Spleen (tissue), 11 donors: ENCODE measurements around the gene INKA2. TPM values are rescaled to one million over a fixed set of nuclear protein-coding genes. Genes with fewer than 3 reads are reported as not detected.

ENCODE experiments used
- DNase-seq: peaks from one replicate; pipeline ENCODE4 v3.0.0-alpha.2; 2020
- H3K27ac ChIP-seq, 8 donors: fragments of 200-600 bp; sonication (generic) in 7 of 8; 1 replicate in 4 of 8; 2 replicates in 4 of 8; pipeline versions ENCODE4 v1.5.0 to v1.8.0; 2016 to 2021; ENCODE audit warnings: inconsistent platforms in 4 of 8, mild to moderate bottlenecking in 4 of 8, moderate library complexity in 1 of 8
- H3K27me3 ChIP-seq, 7 donors: fragments of 200-600 bp; sonication (generic) in 6 of 7; replicated peaks in 1 of 7; 1 replicate in 4 of 7; 2 replicates in 3 of 7; pipeline versions ENCODE4 v1.5.0 to v1.8.0; 2016 to 2021; ENCODE audit warnings: inconsistent platforms in 3 of 7, mild to moderate bottlenecking in 1 of 7
- H3K36me3 ChIP-seq, 6 donors: fragments of 200-600 bp; sonication (generic) in 5 of 6; 1 replicate in 4 of 6; 2 replicates in 2 of 6; pipeline versions ENCODE4 v1.5.0 to v1.8.0; 2016 to 2021; ENCODE audit warnings: inconsistent platforms in 2 of 6
- H3K4me1 ChIP-seq, 6 donors: fragments of 200-600 bp; sonication (generic) in 5 of 6; 1 replicate in 3 of 6; 2 replicates in 3 of 6; pipeline versions ENCODE4 v1.5.0 to v1.8.0; 2016 to 2021; ENCODE audit warnings: inconsistent platforms in 3 of 6
- H3K4me3 ChIP-seq, 8 donors: fragments of 200-600 bp; sonication (generic) in 7 of 8; 1 replicate in 4 of 8; 2 replicates in 4 of 8; pipeline versions ENCODE4 v1.5.0 to v1.8.0; 2016 to 2021; ENCODE audit warnings: inconsistent platforms in 4 of 8, mild to moderate bottlenecking in 4 of 8, moderate library complexity in 2 of 8
- H3K9me3 ChIP-seq, 8 donors: fragments of 200-600 bp; sonication (generic) in 7 of 8; 1 replicate in 4 of 8; 2 replicates in 4 of 8; pipeline versions ENCODE4 v1.5.0 to v1.8.0; 2016 to 2021; ENCODE audit warnings: inconsistent platforms in 4 of 8
- POLR2A ChIP-seq, 3 donors: fragments of 450-650 bp; IDR thresholded peaks; one replicate each; pipeline ENCODE4 v1.5.1; 2017; ENCODE audit warnings: antibody characterized with exemption in 3 of 3, mild to moderate bottlenecking in 1 of 3
- POLR2AphosphoS5 ChIP-seq, 3 donors: sonication (generic); formaldehyde crosslinking; IDR thresholded peaks; one replicate each; pipeline ENCODE4 v1.5.1; 2017; ENCODE audit warnings: antibody characterized with exemption in 3 of 3
- whole genome bisulfite sequencing, 5 donors: extraction: QIAGEN DNeasy Blood & Tissue Kit in 3 of 5; methylation state at CpG; one replicate each; pipeline versions ENCODE4 v1.1.5 to v1.1.7; 2013 to 2018; 5-methylcytosine and 5-hydroxymethylcytosine counted together
- intact Hi-C: fragments of 100-400 bp; cut with DNase I; formaldehyde crosslinking; loops from one replicate; pipeline ENCODE4 v1.15.0; 2023; ENCODE audit warnings: low total_unique reads
- polyA plus RNA-seq, 3 donors: library from polyadenylated mRNA; stranded (reverse); fragments of 200-250 nt; gene quantifications; one replicate each; pipeline ENCODE4 v1.2.1, GENCODE V29; 2013
- total RNA-seq, 7 donors: library from RNA; depleted of rRNA in 3 of 7; stranded (reverse); fragments of >200 nt in 3 of 7; fragmentation: NEBNext Ultra II Directional in 4 of 7; extraction: Animal tissue kit (Norgen Biotek cat#: 25700) in 4 of 7; gene quantifications; one replicate each; pipeline versions ENCODE4 v1.1.0 to v1.2.1, GENCODE V29; 2016 to 2021
- TF ChIP-seq, protein P1 (sequence below), 11 experiments: fragments of 200-600 bp in 7 of 11; fragments of 450-650 bp in 4 of 11; sonication (generic) in 4 of 11; IDR thresholded peaks in 8 of 11; conservative IDR thresholded peaks in 3 of 11; 1 replicate in 7 of 11; 2 replicates in 4 of 11; pipeline versions ENCODE4 v1.4.0 to v1.8.0; 2016 to 2021; ENCODE audit warnings: antibody characterized with exemption in 11 of 11, inconsistent platforms in 4 of 11, mild to moderate bottlenecking in 1 of 11
- donor health status: healthy with polysubstance abuse.
- donor health status: DM: no; HTN: no; CAD: no; lungs with moderate emphysema.
- donor health status: DM: no; HTN: no; CAD: no.
- donor health status: Bipolar disorder and iron deficiency.
- donor health status: healthy.
- donor health status: DM: no; HTN: no; CAD: no.
- donor health status: DM: yes; HTN: yes; CAD: no.

The INKA2 gene
- total and polyA plus RNA-seq, 10 donors = 0.41 to 12.5 (median 6.4) TPM

DNA sequence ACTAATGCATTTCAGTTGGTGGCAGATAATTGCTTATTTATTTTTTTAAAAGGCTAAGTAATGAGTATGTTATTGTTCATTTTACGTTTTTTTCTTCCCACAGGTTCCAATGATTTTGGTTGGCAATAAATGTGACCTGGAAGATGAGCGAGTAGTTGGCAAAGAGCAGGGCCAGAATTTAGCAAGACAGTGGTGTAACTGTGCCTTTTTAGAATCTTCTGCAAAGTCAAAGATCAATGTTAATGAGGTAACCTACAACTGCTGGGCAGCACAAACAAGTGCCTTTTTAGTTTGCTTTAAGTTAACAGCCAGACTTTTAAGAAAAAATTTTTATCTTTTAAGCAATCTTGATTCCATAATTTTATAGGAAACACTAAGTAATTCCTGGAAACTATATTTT lies 35.0 kb downstream of the INKA2 start:
- no peaks in the 10 kb centered on the region for H3K27me3 ChIP-seq
- no peaks in the 10 kb centered on the region for H3K9me3 ChIP-seq
- H3K27ac ChIP-seq = peak overlapping the region in 1 of 8 donors; percentile 82
- TF ChIP-seq POLR2A (IDR thresholded peaks at IDR 0.05) = no peak
- no peak for DNase-seq
- intact Hi-C loops = no loop called here
- peaks cover 0 to 39% (median 7%) of the 10 kb centered on the region in 6 donors for H3K4me1 ChIP-seq
- peaks cover 2 to 100% (median 78%) of the 10 kb centered on the region in 6 donors for H3K36me3 ChIP-seq
- WGBS, 5 donors = 74 to 93% (median 85%) methylated on average over 2 of the region's 2 CpGs
- H3K4me3 ChIP-seq = no peak overlapping the region

DNA sequence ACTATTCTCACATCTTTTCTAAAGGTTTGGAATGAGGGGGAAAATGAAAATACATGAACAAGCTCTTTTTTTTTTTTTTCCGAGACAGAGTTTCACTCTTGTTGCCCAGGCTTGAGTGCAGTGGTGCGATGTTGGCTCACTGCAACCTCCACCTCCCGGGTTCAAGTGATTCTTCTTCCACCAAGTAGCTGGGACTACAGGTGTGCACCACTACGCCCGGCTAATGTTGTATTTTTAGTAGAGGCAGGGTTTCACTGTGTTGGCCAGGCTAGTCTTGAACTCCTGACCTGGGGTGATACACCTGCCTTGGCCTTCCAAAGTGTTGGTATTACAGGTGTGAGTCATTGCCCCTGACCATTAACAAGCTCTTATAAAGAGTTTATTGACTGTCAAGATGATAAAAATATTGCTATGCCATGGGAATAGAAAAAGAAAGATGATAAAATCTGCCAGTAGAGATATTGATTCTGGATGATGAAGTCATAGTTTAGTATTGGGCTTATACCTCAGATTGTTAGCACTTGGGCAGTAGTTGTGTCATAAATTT lies 36.6 kb downstream of the INKA2 start:
- DNase-seq = no peak
- intact Hi-C loops = no loop called here
- Histone ChIP-seq H3K4me1 (peaks cover 0 to 38% (median 9%) of the 10 kb centered on the region in 6 donors), H3K27me3 (no peaks in the 10 kb centered on the region), H3K27ac (no peak overlapping the region), H3K4me3 (no peak overlapping the region), H3K36me3 (peaks cover 2 to 100% (median 79%) of the 10 kb centered on the region in 6 donors), H3K9me3 (no peaks in the 10 kb centered on the region)
- WGBS, 5 donors = 91 to 96% (median 95%) methylated on average over 5 of the region's 5 CpGs
- no peak for TF ChIP-seq POLR2AphosphoS5 (IDR thresholded peaks at IDR 0.05)

DNA sequence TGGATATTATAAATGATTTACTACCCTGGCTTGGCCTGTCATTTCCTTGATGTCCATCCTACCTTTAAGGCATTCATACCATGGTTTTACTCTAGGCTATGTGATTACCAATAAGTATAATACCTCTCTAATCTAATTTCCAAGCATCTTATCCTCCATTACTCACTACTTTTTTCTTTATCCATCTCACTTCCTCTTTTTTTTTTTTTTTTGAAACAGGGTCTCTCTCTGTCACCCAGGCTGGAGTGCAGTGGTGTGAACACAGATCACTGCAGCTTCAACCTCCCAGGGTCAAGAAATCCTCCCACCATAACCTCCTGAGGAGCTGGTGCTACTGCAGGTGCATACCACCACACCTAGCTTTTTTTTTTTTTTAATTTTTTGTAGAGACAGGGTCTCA lies 39.9 kb downstream of the INKA2 start:
- Histone ChIP-seq H3K9me3 (no peaks in the 10 kb centered on the region), H3K27ac (no peak overlapping the region), H3K27me3 (no peaks in the 10 kb centered on the region), H3K4me3 (no peak overlapping the region), H3K36me3 (peaks cover 1 to 100% (median 70%) of the 10 kb centered on the region in 6 donors), H3K4me1 (peaks cover 0 to 52% (median 8%) of the 10 kb centered on the region in 6 donors)
- TF ChIP-seq, protein P1, sequence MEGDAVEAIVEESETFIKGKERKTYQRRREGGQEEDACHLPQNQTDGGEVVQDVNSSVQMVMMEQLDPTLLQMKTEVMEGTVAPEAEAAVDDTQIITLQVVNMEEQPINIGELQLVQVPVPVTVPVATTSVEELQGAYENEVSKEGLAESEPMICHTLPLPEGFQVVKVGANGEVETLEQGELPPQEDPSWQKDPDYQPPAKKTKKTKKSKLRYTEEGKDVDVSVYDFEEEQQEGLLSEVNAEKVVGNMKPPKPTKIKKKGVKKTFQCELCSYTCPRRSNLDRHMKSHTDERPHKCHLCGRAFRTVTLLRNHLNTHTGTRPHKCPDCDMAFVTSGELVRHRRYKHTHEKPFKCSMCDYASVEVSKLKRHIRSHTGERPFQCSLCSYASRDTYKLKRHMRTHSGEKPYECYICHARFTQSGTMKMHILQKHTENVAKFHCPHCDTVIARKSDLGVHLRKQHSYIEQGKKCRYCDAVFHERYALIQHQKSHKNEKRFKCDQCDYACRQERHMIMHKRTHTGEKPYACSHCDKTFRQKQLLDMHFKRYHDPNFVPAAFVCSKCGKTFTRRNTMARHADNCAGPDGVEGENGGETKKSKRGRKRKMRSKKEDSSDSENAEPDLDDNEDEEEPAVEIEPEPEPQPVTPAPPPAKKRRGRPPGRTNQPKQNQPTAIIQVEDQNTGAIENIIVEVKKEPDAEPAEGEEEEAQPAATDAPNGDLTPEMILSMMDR (IDR thresholded peaks at IDR 0.05 in 8 of 11, conservative IDR thresholded peaks at IDR 0.05 in 3 of 11) = no peak
- TF ChIP-seq POLR2A (IDR thresholded peaks at IDR 0.05) = no peak
- no peak for TF ChIP-seq POLR2AphosphoS5 (IDR thresholded peaks at IDR 0.05)
- no peak for DNase-seq
- intact Hi-C loops = no loop called here

- Histone ChIP-seq H3K9me3 (no peaks in the 10 kb centered on the region), H3K27ac (peak overlapping the region in 1 of 8 donors; percentile 18), H3K27me3 (no peaks in the 10 kb centered on the region), H3K4me1 (peaks cover 0 to 80% (median 15%) of the 10 kb centered on the region in 6 donors), H3K36me3 (peaks cover 4 to 100% (median 69%) of the 10 kb centered on the region in 6 donors), H3K4me3 (no peak overlapping the region)
- intact Hi-C loops = no loop called here
- no peak for DNase-seq
- TF ChIP-seq POLR2A (IDR thresholded peaks at IDR 0.05) (no peak), POLR2AphosphoS5 (IDR thresholded peaks at IDR 0.05) (no peak)
- TF ChIP-seq, protein P1 (IDR thresholded peaks at IDR 0.05 in 8 of 11, conservative IDR thresholded peaks at IDR 0.05 in 3 of 11) = no peak
Observed at GRCh38 chr1:111696330-111696729, 42.9 kb downstream of the INKA2 start.

DNA sequence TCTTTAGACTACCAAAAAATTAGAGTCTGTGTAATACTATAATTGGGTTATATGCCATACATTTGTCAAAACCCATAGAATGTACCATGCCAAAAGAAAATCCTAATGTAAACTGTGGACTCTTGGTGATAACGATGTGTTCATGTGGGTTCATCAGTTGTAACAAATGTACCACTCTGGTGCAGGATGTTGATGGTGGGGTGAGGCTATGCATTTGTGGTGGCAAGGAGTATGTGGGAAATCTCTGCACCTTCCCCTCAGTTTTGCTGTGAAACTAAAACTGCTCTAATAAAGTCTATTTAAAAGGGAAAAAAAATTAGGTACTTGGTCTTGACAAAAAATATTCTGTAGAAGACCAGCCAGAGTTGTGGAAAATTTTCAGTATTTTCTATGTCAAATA lies 43.4 kb downstream of the INKA2 start:
- TF ChIP-seq POLR2AphosphoS5 (IDR thresholded peaks at IDR 0.05) = no peak
- no peak for TF ChIP-seq POLR2A (IDR thresholded peaks at IDR 0.05)
- TF ChIP-seq, protein P1 (IDR thresholded peaks at IDR 0.05 in 8 of 11, conservative IDR thresholded peaks at IDR 0.05 in 3 of 11) = no peak
- no peak for DNase-seq
- no peaks in the 10 kb centered on the region for H3K9me3 ChIP-seq
- 71 to 80% (median 76%) methylated on average over 1 of the region's 1 CpG for WGBS, 5 donors
- no peaks in the 10 kb centered on the region for H3K27me3 ChIP-seq
- H3K36me3 ChIP-seq = peaks cover 4 to 100% (median 63%) of the 10 kb centered on the region in 6 donors
- peaks cover 0 to 85% (median 19%) of the 10 kb centered on the region in 6 donors for H3K4me1 ChIP-seq
- peak overlapping the region in 1 of 8 donors; percentile 41 for H3K27ac ChIP-seq
- intact Hi-C loops = no loop called here
- no peak overlapping the region for H3K4me3 ChIP-seq
